K562 (cell line): Measurements from ENCODE around the gene OR11A1. TPM values are rescaled to one million over a fixed set of nuclear protein-coding genes. Genes with fewer than 3 reads are reported as not detected.

Source experiments
- BCL6 ChIP-seq: fragments of 250-450 bp; sonication (Bioruptor Pico); IDR thresholded peaks from 2 replicates; pipeline ENCODE4 v1.4.0; 2020
- CBFA2T2 ChIP-seq: fragments of 450-650 bp; conservative IDR thresholded peaks from 2 replicates; pipeline ENCODE4 v1.6.1; 2017; ENCODE audit warnings: mild to moderate bottlenecking
- CC2D1A ChIP-seq: fragments of 450-650 bp; IDR thresholded peaks from 2 replicates; pipeline ENCODE4 v1.6.1; 2017; ENCODE audit warnings: mild to moderate bottlenecking
- CTBP1 ChIP-seq: fragments of 450-650 bp; IDR thresholded peaks from 2 replicates; pipeline ENCODE4 v1.6.1; 2016; ENCODE audit warnings: borderline replicate concordance
- CTCFL ChIP-seq: IDR thresholded peaks from 2 replicates; pipeline ENCODE4 v1.6.1; 2011; ENCODE audit warnings: borderline replicate concordance, low read depth, mild to moderate bottlenecking, moderate library complexity, low read length; ENCODE audit not compliant: insufficient read depth, poor library complexity, severe bottlenecking
- DMBX1 ChIP-seq: fragments of 250-450 bp; sonication (Bioruptor Pico); IDR thresholded peaks from 2 replicates; pipeline ENCODE4 v1.8.0; 2022; ENCODE audit warnings: inconsistent platforms, mild to moderate bottlenecking, moderate library complexity, borderline replicate concordance
- HINFP ChIP-seq: fragments of 450-650 bp; conservative IDR thresholded peaks from 2 replicates; pipeline ENCODE4 v1.6.1; 2016; ENCODE audit warnings: missing genetic modification characterization, low read depth, mild to moderate bottlenecking, control low read depth, missing compliant biosample characterization
- KLF16 ChIP-seq: IDR thresholded peaks from 2 replicates; pipeline ENCODE4 v1.6.1; 2016; ENCODE audit warnings: antibody characterized with exemption
- NFE2 ChIP-seq: IDR thresholded peaks from 2 replicates; pipeline ENCODE4 v1.6.1; 2014; ENCODE audit warnings: antibody characterized with exemption, low read depth
- PCBP2 ChIP-seq: fragments of 200-400 bp; formaldehyde crosslinking; IDR thresholded peaks from 2 replicates; pipeline ENCODE4 v1.6.1; 2018; ENCODE audit warnings: low read length, low read depth, mild to moderate bottlenecking, moderate library complexity; ENCODE audit not compliant: poor library complexity, severe bottlenecking
- SIRT6 ChIP-seq: IDR thresholded peaks from one replicate; pipeline ENCODE4 v1.6.1; 2012; ENCODE audit warnings: low read depth, mild to moderate bottlenecking, control low read depth, inconsistent platforms, low read length, moderate library complexity
- SNRNP70 ChIP-seq: fragments of 200-400 bp; formaldehyde crosslinking; optimal IDR thresholded peaks from 2 replicates; pipeline ENCODE3; 2017; ENCODE audit warnings: low read depth, low read length
- TAL1 ChIP-seq: fragments of 450-650 bp; IDR thresholded peaks from 2 replicates; pipeline ENCODE4 v1.6.1; 2016; ENCODE audit warnings: mild to moderate bottlenecking
- TOE1 ChIP-seq, 2 experiments: fragments of 450-650 bp in 1 of 2; sonication (generic) in 1 of 2; formaldehyde crosslinking in 1 of 2; IDR thresholded peaks; 2 replicates each; pipeline versions ENCODE4 v1.7.1 to v1.8.0; 2016 to 2022; ENCODE audit warnings: borderline replicate concordance in 2 of 2, mild to moderate bottlenecking in 2 of 2, antibody characterized with exemption in 1 of 2, inconsistent platforms in 1 of 2, low read depth in 1 of 2, missing genetic modification reagents in 1 of 2, moderate library complexity in 1 of 2
- YBX1 ChIP-seq: fragments of 450-650 bp; IDR thresholded peaks from 2 replicates; pipeline ENCODE4 v1.7.1; 2016; ENCODE audit warnings: mild to moderate bottlenecking
- ZBED1 ChIP-seq: IDR thresholded peaks from 2 replicates; pipeline ENCODE4 v1.6.1; 2014
- ZC3H8 ChIP-seq: fragments of 450-650 bp; IDR thresholded peaks from 2 replicates; pipeline ENCODE4 v1.6.1; 2017
- ZNF780A ChIP-seq: fragments of 250-450 bp; sonication (Bioruptor Pico); IDR thresholded peaks from 2 replicates; pipeline ENCODE4 v1.5.0; 2021; ENCODE audit warnings: mild to moderate bottlenecking
- ZZZ3 ChIP-seq: fragments of 450-650 bp; IDR thresholded peaks from 2 replicates; pipeline ENCODE4 v1.6.1; 2016; ENCODE audit warnings: antibody characterized with exemption, mild to moderate bottlenecking, moderate library complexity
- polyA plus RNA-seq, 8 experiments: library from polyadenylated mRNA; depleted of rRNA in 4 of 8; stranded (reverse) in 5 of 8; unstranded in 3 of 8; fragments of >200 nt; fragmentation: Nextera tagmentation in 2 of 8; fragmentation: Illumina TruSeq in 1 of 8; extraction: Ambion mirVana in 2 of 8; extraction: Trizol in 1 of 8; gene quantifications; 2 replicates each; pipeline versions ENCODE4 v1.2.1 to v1.2.3, GENCODE V29; 2011 to 2014; ENCODE audit warnings: inconsistent platforms in 1 of 8, missing spikeins in 1 of 8
- total RNA-seq, 7 experiments: library from RNA; depleted of rRNA in 6 of 7; stranded (reverse); fragments of >200 nt in 6 of 7; fragmentation: Illumina TruSeq in 2 of 7; extraction: Trizol in 2 of 7; gene quantifications; 2 replicates each; pipeline versions ENCODE4 v1.2.1 to v1.2.3, GENCODE V29; 2011 to 2021; ENCODE audit warnings: low replicate concordance in 1 of 7
- TF ChIP-seq, protein P1 (sequence below), 2 experiments: fragments of 450-650 bp in 1 of 2; sonication (generic) in 1 of 2; formaldehyde crosslinking in 1 of 2; IDR thresholded peaks in 1 of 2; conservative IDR thresholded peaks in 1 of 2; 2 replicates each; pipeline versions ENCODE4 v1.6.1 to v1.8.1; 2016 to 2023; ENCODE audit warnings: mild to moderate bottlenecking in 2 of 2, moderate library complexity in 2 of 2, inconsistent platforms in 1 of 2, missing genetic modification reagents in 1 of 2
- TF ChIP-seq, protein P2 (sequence below): IDR thresholded peaks from 2 replicates; pipeline ENCODE4 v1.6.1; 2014; ENCODE audit warnings: antibody characterized with exemption
- TF ChIP-seq, protein P3 (sequence below): fragments of 250-450 bp; sonication (Bioruptor Pico); IDR thresholded peaks from 2 replicates; pipeline ENCODE4 v1.8.0; 2022; ENCODE audit warnings: moderate library complexity, mild to moderate bottlenecking, inconsistent platforms

OR11A1 gene
- total and polyA plus RNA-seq, 9 of the 15 experiments (the other 6 are each of a cell fraction or from before 2014, with no cell fraction given): not detected

DNA sequence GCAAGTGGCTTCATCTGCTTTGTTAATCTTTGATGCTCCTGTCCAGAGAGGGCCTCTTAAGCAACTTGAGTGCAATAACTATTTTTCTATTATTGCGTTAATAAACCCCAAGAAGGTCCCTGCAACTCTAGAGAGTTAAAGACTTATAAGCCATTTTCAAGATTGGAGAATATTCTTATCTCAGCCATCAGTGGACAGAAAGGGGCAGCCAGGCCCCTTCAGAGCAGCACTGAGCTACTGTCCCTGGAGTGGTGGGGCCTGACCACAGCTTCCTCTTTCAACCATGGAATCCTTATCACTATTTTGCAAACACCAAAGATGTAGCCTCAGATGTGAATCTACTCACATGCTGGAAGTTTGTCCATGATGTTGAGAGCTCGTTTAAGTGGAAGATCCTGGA lies 33.7 kb upstream of the OR11A1 start (continued):
- TF ChIP-seq KLF16 (peak; percentile 88), CTCFL (no peak), DMBX1 (CRISPR knock-in tag) (no peak), TOE1 (IDR thresholded peaks at IDR 0.05; ENCODE audit: borderline replicate concordance) (no peak), TOE1 (CRISPR knock-in tag; IDR thresholded peaks at IDR 0.05; ENCODE audit: borderline replicate concordance, low read depth) (no peak), BCL6 (no peak), CC2D1A (no peak), HINFP (tag) (no peak), CBFA2T2 (peak; percentile 33), ZNF780A (CRISPR knock-in tag) (no peak), ZC3H8 (no peak), PCBP2 (no peak), ZZZ3 (no peak), ZBED1 (no peak), NFE2 (peak; percentile 16; the same call in 1 of the 2 replicates), CTBP1 (peak; percentile 88), SIRT6 (no peak), YBX1 (no peak), TAL1 (peak; percentile 70), SNRNP70 (no peak)
- TF ChIP-seq, protein P1, sequence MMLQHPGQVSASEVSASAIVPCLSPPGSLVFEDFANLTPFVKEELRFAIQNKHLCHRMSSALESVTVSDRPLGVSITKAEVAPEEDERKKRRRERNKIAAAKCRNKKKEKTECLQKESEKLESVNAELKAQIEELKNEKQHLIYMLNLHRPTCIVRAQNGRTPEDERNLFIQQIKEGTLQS (IDR thresholded peaks at IDR 0.05): no peak
- TF ChIP-seq, protein P1 (CRISPR knock-in tag; conservative IDR thresholded peaks at IDR 0.05): no peak
- TF ChIP-seq, protein P2, sequence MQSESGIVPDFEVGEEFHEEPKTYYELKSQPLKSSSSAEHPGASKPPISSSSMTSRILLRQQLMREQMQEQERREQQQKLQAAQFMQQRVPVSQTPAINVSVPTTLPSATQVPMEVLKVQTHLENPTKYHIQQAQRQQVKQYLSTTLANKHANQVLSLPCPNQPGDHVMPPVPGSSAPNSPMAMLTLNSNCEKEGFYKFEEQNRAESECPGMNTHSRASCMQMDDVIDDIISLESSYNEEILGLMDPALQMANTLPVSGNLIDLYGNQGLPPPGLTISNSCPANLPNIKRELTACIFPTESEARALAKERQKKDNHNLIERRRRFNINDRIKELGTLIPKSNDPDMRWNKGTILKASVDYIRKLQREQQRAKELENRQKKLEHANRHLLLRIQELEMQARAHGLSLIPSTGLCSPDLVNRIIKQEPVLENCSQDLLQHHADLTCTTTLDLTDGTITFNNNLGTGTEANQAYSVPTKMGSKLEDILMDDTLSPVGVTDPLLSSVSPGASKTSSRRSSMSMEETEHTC: peak; percentile 64
- TF ChIP-seq, protein P3, sequence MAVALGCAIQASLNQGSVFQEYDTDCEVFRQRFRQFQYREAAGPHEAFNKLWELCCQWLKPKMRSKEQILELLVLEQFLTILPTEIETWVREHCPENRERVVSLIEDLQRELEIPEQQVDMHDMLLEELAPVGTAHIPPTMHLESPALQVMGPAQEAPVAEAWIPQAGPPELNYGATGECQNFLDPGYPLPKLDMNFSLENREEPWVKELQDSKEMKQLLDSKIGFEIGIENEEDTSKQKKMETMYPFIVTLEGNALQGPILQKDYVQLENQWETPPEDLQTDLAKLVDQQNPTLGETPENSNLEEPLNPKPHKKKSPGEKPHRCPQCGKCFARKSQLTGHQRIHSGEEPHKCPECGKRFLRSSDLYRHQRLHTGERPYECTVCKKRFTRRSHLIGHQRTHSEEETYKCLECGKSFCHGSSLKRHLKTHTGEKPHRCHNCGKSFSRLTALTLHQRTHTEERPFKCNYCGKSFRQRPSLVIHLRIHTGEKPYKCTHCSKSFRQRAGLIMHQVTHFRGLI (CRISPR knock-in tag): no peak
